Measurements from ENCODE around the gene FCMR. TPM values are rescaled to one million over a fixed set of nuclear protein-coding genes. Genes with fewer than 3 reads are reported as not detected.

Gene FCMR
- total and polyA plus RNA-seq, 4 donors = 0.70 to 3.6 (median 1.7) TPM

DNA sequence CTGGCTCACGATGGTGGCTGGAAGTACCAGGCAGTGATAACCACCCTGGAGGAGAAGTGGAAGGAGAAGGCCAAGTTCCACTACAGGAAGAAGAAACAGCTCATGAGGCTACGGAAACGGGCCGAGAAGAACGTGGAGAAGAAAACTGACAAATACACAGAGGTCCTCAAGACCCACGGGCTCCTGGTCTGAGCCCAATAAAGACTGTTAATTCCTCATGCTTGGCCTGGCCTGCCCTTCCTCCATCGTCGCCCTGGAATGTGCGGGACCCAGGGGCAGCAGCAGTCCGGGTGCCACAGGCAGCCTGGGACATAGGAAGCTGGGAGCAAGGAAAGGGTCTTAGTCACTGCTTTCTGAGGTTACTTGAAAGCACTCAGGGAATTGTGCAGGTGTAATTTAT lies 13.7 kb downstream of the FCMR start:
- TF ChIP-seq, protein P1, sequence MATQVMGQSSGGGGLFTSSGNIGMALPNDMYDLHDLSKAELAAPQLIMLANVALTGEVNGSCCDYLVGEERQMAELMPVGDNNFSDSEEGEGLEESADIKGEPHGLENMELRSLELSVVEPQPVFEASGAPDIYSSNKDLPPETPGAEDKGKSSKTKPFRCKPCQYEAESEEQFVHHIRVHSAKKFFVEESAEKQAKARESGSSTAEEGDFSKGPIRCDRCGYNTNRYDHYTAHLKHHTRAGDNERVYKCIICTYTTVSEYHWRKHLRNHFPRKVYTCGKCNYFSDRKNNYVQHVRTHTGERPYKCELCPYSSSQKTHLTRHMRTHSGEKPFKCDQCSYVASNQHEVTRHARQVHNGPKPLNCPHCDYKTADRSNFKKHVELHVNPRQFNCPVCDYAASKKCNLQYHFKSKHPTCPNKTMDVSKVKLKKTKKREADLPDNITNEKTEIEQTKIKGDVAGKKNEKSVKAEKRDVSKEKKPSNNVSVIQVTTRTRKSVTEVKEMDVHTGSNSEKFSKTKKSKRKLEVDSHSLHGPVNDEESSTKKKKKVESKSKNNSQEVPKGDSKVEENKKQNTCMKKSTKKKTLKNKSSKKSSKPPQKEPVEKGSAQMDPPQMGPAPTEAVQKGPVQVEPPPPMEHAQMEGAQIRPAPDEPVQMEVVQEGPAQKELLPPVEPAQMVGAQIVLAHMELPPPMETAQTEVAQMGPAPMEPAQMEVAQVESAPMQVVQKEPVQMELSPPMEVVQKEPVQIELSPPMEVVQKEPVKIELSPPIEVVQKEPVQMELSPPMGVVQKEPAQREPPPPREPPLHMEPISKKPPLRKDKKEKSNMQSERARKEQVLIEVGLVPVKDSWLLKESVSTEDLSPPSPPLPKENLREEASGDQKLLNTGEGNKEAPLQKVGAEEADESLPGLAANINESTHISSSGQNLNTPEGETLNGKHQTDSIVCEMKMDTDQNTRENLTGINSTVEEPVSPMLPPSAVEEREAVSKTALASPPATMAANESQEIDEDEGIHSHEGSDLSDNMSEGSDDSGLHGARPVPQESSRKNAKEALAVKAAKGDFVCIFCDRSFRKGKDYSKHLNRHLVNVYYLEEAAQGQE (IDR thresholded peaks at IDR 0.05) = no peak
- H3K9ac ChIP-seq (ENCODE audit: low read depth in 1 of 2, low read length in 2 of 2) = no peak overlapping the region
- no peak overlapping the region for H3K4me3 ChIP-seq (ENCODE audit: low read depth in 1 of 3, low read length in 3 of 3)
- H3K9me3 ChIP-seq (ENCODE audit: control insufficient read depth in 4 of 4, low read length in 3 of 4) = no peaks in the 10 kb centered on the region
- no peak for DNase-seq (ENCODE audit: low spot score)
- no peak overlapping the region for H3K27ac ChIP-seq (ENCODE audit: low read depth in 1 of 2, low read length in 2 of 2)
- no peaks in the 10 kb centered on the region for H3K27me3 ChIP-seq (ENCODE audit: control insufficient read depth in 4 of 4, insufficient read depth in 4 of 4, low read length in 3 of 4)
- H3K4me1 ChIP-seq (ENCODE audit: control insufficient read depth in 4 of 4, insufficient read depth in 4 of 4, low read length in 3 of 4) = peaks cover 0 to 19% (median 13%) of the 10 kb centered on the region in 4 donors
- no peaks in the 10 kb centered on the region for H3K36me3 ChIP-seq (ENCODE audit: control insufficient read depth in 4 of 4, insufficient read depth in 3 of 4, low read depth in 1 of 4, low read length in 3 of 4)
- WGBS = 96% methylated on average over 10 of the region's 10 CpGs

DNA sequence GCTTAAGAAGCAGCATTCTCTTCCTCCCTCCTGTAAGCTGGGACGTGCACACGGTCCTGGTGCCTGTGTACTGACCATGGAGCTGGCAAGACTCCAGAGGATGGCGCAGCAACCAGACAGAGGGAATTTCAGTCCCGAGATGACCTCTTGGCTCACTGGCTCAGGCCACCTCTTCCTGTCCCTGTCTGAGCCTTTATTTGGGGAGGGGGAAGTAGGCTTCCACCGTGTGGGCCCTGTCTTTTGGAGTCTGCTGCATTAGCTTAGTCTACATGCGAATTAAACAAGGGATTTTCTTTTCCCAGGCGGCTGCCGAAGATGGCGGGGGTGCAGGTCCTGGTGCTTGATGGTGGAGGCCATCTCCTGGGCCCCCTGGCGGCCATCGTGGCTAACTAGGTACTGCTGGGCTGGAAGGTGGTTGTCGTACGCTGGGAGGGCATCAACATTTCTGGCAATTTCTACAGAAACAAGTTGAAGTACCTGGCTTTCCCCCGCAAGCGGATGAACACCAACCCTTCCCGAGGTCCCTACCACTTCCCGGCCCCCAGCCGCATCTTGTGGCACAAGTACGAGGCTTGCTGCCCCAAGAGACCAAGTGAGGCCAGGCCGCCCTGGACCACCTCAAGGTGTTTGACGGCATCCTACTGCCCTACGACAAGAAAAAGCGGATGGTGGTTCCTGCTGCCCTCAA lies 14.3 kb downstream of the FCMR start:
- Histone ChIP-seq H3K9ac (ENCODE audit: low read depth in 1 of 2, low read length in 2 of 2) (no peak overlapping the region), H3K4me3 (ENCODE audit: low read depth in 1 of 3, low read length in 3 of 3) (no peak overlapping the region), H3K27me3 (ENCODE audit: control insufficient read depth in 4 of 4, insufficient read depth in 4 of 4, low read length in 3 of 4) (no peaks in the 10 kb centered on the region), H3K36me3 (ENCODE audit: control insufficient read depth in 4 of 4, insufficient read depth in 3 of 4, low read depth in 1 of 4, low read length in 3 of 4) (no peaks in the 10 kb centered on the region), H3K27ac (ENCODE audit: low read depth in 1 of 2, low read length in 2 of 2) (no peak overlapping the region), H3K4me1 (ENCODE audit: control insufficient read depth in 4 of 4, insufficient read depth in 4 of 4, low read length in 3 of 4) (peaks cover 0 to 19% (median 13%) of the 10 kb centered on the region in 4 donors), H3K9me3 (ENCODE audit: control insufficient read depth in 4 of 4, low read length in 3 of 4) (no peaks in the 10 kb centered on the region)
- TF ChIP-seq SP1 (IDR thresholded peaks at IDR 0.05) = no peak
- TF ChIP-seq HNF4G (IDR thresholded peaks at IDR 0.05) = no peak
- peak; percentile 37 to 48 for TF ChIP-seq RXRA (IDR thresholded peaks at IDR 0.05)
- TF ChIP-seq, protein P2, sequence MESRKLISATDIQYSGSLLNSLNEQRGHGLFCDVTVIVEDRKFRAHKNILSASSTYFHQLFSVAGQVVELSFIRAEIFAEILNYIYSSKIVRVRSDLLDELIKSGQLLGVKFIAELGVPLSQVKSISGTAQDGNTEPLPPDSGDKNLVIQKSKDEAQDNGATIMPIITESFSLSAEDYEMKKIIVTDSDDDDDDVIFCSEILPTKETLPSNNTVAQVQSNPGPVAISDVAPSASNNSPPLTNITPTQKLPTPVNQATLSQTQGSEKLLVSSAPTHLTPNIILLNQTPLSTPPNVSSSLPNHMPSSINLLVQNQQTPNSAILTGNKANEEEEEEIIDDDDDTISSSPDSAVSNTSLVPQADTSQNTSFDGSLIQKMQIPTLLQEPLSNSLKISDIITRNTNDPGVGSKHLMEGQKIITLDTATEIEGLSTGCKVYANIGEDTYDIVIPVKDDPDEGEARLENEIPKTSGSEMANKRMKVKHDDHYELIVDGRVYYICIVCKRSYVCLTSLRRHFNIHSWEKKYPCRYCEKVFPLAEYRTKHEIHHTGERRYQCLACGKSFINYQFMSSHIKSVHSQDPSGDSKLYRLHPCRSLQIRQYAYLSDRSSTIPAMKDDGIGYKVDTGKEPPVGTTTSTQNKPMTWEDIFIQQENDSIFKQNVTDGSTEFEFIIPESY (IDR thresholded peaks at IDR 0.05) = no peak
- TF ChIP-seq GABPA (IDR thresholded peaks at IDR 0.05 in 1 of 2, conservative IDR thresholded peaks at IDR 0.05 in 1 of 2) = no peak
- no peak for TF ChIP-seq FOXA1 (IDR thresholded peaks at IDR 0.05)
- TF ChIP-seq, protein P3, sequence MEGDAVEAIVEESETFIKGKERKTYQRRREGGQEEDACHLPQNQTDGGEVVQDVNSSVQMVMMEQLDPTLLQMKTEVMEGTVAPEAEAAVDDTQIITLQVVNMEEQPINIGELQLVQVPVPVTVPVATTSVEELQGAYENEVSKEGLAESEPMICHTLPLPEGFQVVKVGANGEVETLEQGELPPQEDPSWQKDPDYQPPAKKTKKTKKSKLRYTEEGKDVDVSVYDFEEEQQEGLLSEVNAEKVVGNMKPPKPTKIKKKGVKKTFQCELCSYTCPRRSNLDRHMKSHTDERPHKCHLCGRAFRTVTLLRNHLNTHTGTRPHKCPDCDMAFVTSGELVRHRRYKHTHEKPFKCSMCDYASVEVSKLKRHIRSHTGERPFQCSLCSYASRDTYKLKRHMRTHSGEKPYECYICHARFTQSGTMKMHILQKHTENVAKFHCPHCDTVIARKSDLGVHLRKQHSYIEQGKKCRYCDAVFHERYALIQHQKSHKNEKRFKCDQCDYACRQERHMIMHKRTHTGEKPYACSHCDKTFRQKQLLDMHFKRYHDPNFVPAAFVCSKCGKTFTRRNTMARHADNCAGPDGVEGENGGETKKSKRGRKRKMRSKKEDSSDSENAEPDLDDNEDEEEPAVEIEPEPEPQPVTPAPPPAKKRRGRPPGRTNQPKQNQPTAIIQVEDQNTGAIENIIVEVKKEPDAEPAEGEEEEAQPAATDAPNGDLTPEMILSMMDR (IDR thresholded peaks at IDR 0.05; ENCODE audit: low read depth, low read length, missing input control) = peak; percentile 14
- TF ChIP-seq RAD21 (IDR thresholded peaks at IDR 0.05) = peak; percentile 34 to 57
- TF ChIP-seq NR2F2 (IDR thresholded peaks at IDR 0.05) = no peak
- TF ChIP-seq TAF1 (conservative IDR thresholded peaks at IDR 0.05) = no peak
- TF ChIP-seq, protein P4, sequence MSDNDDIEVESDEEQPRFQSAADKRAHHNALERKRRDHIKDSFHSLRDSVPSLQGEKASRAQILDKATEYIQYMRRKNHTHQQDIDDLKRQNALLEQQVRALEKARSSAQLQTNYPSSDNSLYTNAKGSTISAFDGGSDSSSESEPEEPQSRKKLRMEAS (IDR thresholded peaks at IDR 0.05) = no peak
- 71% methylated on average over 23 of the region's 23 CpGs for WGBS
- DNase-seq (ENCODE audit: low spot score) = peak; percentile 38

All from liver (tissue), 9 donors.